H1 (cell line): ENCODE results near the gene PRDX5. TPM values are rescaled to one million over a fixed set of nuclear protein-coding genes. Genes with fewer than 3 reads are reported as not detected.

Experiments used
- EZH2 ChIP-seq: fragments of 200-600 bp; sonication (generic); IDR thresholded peaks from 2 replicates; pipeline ENCODE4 v1.7.1; 2012; ENCODE audit warnings: low read depth, mild to moderate bottlenecking, moderate library complexity, low read length, inconsistent platforms; ENCODE audit not compliant: severe bottlenecking
- SP2 ChIP-seq: IDR thresholded peaks from 2 replicates; pipeline ENCODE4 v1.6.1; 2012; ENCODE audit warnings: mild to moderate bottlenecking, low read length, inconsistent platforms
- SRF ChIP-seq: IDR thresholded peaks from 2 replicates; pipeline ENCODE4 v1.6.1; 2011; ENCODE audit warnings: mild to moderate bottlenecking, low read depth, low read length, moderate library complexity
- TAF1 ChIP-seq: IDR thresholded peaks from 2 replicates; pipeline ENCODE4 v1.6.1; 2011; ENCODE audit warnings: mild to moderate bottlenecking, low read depth, low read length
- polyA plus RNA-seq, 7 experiments: library from polyadenylated mRNA; depleted of rRNA in 3 of 7; stranded (reverse) in 5 of 7; unstranded in 2 of 7; fragments of >200 nt in 5 of 7; fragments of 200-250 nt in 2 of 7; gene quantifications; 1 replicate in 5 of 7; 2 replicates in 1 of 7; 4 replicates in 1 of 7; pipeline versions ENCODE4 v1.2.1 to v1.2.3, GENCODE V29; 2011 to 2013; ENCODE audit warnings: missing spikeins in 2 of 7, mixed read lengths in 2 of 7
- total RNA-seq: library from RNA; stranded (reverse); fragmentation: NEBNext Ultra II Directional; extraction: Animal tissue kit (Norgen Biotek cat#: 25700); gene quantifications from 2 replicates; pipeline ENCODE4 v1.2.1, GENCODE V29; 2021
- TF ChIP-seq, protein P1 (sequence below): IDR thresholded peaks from 2 replicates; pipeline ENCODE4 v1.6.1; 2011; ENCODE audit warnings: low read depth, mild to moderate bottlenecking, low read length; ENCODE audit not compliant: insufficient read depth

The PRDX5 gene
- total and polyA plus RNA-seq, 2 of the 8 experiments (the other 6 are each of a cell fraction or from before 2014, with no cell fraction given): 201 to 582 TPM

DNA sequence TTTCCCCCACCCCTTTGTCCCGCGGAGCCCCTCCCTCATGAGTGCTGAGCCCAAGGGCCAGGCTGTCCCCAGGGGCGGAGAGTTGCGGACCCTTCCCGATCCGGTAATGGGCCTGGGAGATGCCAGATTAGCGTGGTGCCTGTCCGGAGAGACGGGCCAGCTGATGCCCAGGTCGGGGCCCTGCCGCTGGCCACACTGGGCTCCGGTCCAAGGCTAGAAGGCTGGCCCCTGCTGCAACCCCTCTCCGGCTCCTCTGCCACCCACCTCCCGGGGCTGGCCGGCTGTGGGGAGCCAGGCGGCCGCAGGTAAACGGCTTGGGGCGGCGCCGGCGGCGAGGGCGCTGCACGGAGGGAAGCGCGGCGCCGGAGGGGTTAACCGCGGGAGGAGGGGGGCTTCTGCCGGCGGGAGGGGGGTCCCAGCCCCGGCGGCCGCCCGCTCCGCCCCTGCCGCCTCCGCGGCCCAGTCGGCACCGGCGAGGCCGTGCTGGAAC is 26.6 kb upstream of the PRDX5 start, which contains the start of gene KCNK4 (continued):
- TF ChIP-seq, protein P1, sequence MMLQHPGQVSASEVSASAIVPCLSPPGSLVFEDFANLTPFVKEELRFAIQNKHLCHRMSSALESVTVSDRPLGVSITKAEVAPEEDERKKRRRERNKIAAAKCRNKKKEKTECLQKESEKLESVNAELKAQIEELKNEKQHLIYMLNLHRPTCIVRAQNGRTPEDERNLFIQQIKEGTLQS: no peak
- peak; percentile 63 for TF ChIP-seq EZH2
- TF ChIP-seq TAF1: no peak
- no peak for TF ChIP-seq SRF
- no peak for TF ChIP-seq SP2
- TF ChIP-seq, all 59 proteins: peak for 2
